HUES64 (cell line): ENCODE measurements around the gene CCDC15.

Experiments used
- H3K27ac ChIP-seq: 2 replicates; pipeline ENCODE4 v1.7.0; 2013; ENCODE audit warnings: low read depth, low read length, inconsistent platforms
- H3K27me3 ChIP-seq: 2 replicates; pipeline ENCODE4 v1.6.1; 2013; ENCODE audit warnings: mild to moderate bottlenecking, low read length; ENCODE audit not compliant: insufficient read depth
- H3K36me3 ChIP-seq: 2 replicates; pipeline ENCODE4 v1.6.1; 2013; ENCODE audit warnings: mild to moderate bottlenecking, low read length; ENCODE audit not compliant: insufficient read depth
- H3K4me1 ChIP-seq: 2 replicates; pipeline ENCODE4 v1.6.1; 2013; ENCODE audit warnings: mild to moderate bottlenecking, low read length, moderate library complexity; ENCODE audit not compliant: insufficient read depth
- H3K4me3 ChIP-seq: 2 replicates; pipeline ENCODE4 v1.5.1; 2013; ENCODE audit warnings: mild to moderate bottlenecking, low read length, moderate library complexity
- H3K9ac ChIP-seq: 2 replicates; pipeline ENCODE4 v1.6.1; 2013; ENCODE audit warnings: mild to moderate bottlenecking, low read depth, low read length
- H3K9me3 ChIP-seq: 2 replicates; pipeline ENCODE4 v1.6.1; 2013; ENCODE audit warnings: low read depth, low read length; ENCODE audit not compliant: insufficient read depth
- WGBS: fragments of 150-250, 120-280 bp; methylation state at CpG from one replicate; pipeline ENCODE4 v1.1.7; 2013; ENCODE audit warnings: missing lambda C conversion rate; 5-methylcytosine and 5-hydroxymethylcytosine counted together

Gene CCDC15

DNA sequence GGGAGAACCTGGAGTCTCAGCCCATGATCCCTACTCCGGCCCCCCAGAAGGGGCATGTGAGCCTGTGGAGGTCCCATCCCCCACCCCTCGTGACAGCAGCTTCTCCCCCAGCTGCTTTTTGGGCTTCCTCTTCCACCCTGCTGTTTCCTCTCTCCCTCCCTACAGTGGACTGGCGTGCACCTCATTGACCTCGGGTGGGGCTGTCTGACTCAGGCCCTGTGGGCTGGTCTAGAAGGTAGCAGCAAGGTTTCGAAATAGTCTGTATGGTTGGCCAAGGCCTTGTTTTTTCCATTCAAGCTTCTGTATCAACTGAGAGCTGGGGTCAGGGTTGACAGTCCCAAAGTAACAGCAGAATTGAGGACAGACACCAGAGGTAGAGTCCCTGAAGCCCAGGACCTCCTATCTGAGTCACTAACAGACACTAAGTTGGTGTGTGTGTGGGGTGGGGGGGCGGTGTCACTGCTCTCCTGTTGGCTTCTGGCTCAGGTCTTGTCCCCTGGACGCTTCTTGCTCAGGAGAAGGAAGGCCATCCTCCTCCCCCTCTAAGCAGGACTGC lies 116.8 kb downstream of the CCDC15 start:
- no peak overlapping the region for H3K9ac ChIP-seq
- no peaks in the 10 kb centered on the region for H3K36me3 ChIP-seq
- 67% methylated on average over 6 of the region's 7 CpGs for WGBS
- no peak overlapping the region for H3K27ac ChIP-seq
- H3K9me3 ChIP-seq = no peaks in the 10 kb centered on the region
- no peak overlapping the region for H3K4me3 ChIP-seq
- peaks cover 12% of the 10 kb centered on the region; the same call in 1 of the 2 replicates for H3K4me1 ChIP-seq
- peaks cover 8% of the 10 kb centered on the region for H3K27me3 ChIP-seq

DNA sequence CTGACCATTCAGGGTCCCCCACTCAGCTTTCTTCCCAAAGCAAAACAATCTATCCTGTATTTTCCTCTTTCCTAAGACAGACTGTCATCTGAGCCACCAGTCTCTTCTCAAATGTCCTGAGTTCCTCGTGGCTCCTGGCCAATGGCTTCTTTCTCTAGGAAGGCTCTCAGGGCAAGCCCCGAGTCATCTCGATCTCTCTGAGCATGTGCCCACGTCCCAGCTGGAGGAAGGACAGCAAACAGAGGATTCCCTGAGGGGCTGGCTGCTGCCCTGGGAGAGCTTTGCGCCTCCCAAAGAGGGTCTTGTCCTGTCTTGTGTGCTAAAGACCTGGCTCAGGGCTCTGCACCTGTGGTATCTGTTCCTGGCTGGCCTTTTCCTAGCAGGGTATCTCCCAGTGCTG lies 117.4 kb downstream of the CCDC15 start:
- peaks cover 12% of the 10 kb centered on the region; the same call in 1 of the 2 replicates for H3K4me1 ChIP-seq

DNA sequence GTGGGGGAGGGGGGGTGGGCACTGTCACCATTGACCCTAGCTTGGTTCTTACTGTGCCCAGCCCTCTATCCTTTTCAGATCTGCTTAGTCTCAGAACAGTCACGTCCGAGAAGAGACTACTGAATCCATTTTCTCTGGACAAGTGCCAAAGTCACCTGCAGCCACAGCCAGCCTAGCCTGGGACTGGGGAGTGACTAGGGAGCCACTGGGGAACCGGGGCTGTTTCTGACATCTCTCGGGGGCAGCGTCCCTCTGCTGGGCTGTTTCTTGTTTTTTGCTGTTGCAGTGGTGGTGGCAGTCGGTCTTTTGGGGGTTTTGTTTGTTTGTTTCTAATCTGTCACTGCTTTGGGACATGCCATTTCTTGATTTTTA lies 117.8 kb downstream of the CCDC15 start:
- Histone ChIP-seq H3K9ac (no peak overlapping the region), H3K9me3 (no peaks in the 10 kb centered on the region), H3K27me3 (no peaks in the 10 kb centered on the region), H3K36me3 (no peaks in the 10 kb centered on the region), H3K27ac (no peak overlapping the region), H3K4me3 (no peak overlapping the region), H3K4me1 (peaks cover 12% of the 10 kb centered on the region; the same call in 1 of the 2 replicates)
- WGBS = 89% methylated on average over 6 of the region's 6 CpGs

More for the DNA sequence above, 117.4 kb downstream of the CCDC15 start:
- no peaks in the 10 kb centered on the region for H3K9me3 ChIP-seq
- H3K9ac ChIP-seq = no peak overlapping the region
- peaks cover 1% of the 10 kb centered on the region; the same call in 1 of the 2 replicates for H3K27me3 ChIP-seq
- no peak overlapping the region for H3K27ac ChIP-seq
- whole genome bisulfite sequencing = 63% methylated on average over 5 of the region's 5 CpGs
- H3K4me3 ChIP-seq = no peak overlapping the region
- no peaks in the 10 kb centered on the region for H3K36me3 ChIP-seq

DNA sequence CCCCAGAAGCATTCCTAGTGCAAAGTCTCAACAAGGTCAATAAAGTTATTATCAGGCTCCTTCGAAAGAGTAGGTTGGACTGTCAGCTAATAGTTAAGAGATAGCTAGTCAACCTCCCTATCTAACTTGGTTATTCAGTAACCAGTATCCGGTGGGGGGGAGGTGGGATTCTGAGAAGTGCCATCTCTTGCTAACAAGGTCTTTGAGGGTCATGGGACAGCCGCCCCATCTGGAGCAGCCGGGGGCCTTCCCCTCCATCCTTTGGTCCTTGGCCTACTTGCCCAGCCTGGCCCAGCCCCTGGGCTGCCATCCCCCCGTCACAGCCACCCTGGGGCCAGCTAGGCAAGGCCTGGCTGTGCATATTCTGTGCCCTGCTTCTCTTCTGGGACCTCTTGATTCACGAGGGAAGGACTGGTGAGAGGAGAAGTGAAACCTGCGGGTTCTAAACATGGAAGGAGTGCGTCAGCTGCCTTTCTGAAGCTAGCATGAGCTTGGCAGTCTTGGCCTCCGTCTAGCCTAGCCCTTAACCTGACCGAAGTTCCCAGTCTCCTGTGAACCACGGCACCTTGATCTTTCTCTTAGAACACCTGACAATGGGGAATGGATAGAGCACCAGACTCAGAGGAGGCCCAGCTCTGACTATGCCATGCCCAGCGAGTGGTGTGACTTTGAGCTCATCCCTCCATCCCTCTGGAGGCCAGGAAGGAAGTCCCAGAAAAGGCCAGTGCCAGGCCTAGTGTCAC lies 118.4 kb downstream of the CCDC15 start:
- Histone ChIP-seq H3K4me3 (no peak overlapping the region), H3K9ac (no peak overlapping the region), H3K4me1 (peaks cover 12% of the 10 kb centered on the region; the same call in 1 of the 2 replicates), H3K9me3 (no peaks in the 10 kb centered on the region), H3K27me3 (no peaks in the 10 kb centered on the region), H3K27ac (no peak overlapping the region), H3K36me3 (no peaks in the 10 kb centered on the region)
- WGBS = 94% methylated on average over 12 of the region's 12 CpGs

DNA sequence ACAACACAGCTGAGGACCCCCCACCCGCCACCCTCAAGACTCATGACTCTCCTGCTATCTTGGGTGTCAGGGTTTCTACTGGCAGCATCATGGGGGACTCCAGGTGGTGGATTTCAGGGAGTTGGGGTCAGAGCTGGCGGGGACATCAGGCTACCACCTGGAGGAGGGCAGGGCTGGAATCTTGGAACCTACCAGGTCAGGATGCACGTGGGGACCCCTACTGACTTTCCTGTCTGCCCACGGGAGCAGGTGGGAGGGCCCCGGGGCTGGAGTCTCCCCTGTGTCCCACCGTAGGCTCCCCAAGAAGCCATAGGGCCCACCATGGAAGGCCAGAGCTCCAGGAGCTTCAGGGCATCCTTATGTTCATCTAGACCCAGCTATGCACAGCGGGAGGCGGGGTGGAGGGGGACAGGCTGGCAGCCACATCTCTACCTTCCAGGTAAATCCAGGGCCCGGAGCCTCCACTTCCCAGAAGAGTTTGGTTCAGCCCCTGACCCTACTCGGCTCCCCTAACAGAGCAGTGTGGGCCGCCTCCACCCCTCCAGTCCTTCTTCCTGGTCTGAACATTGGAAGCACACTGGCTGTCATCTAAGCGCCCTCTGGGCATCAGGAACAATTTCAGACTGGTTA lies 119.1 kb downstream of the CCDC15 start:
- Histone ChIP-seq H3K9me3 (no peaks in the 10 kb centered on the region), H3K4me1 (peaks cover 12% of the 10 kb centered on the region; the same call in 1 of the 2 replicates), H3K27me3 (no peaks in the 10 kb centered on the region), H3K9ac (no peak overlapping the region), H3K27ac (no peak overlapping the region), H3K36me3 (no peaks in the 10 kb centered on the region), H3K4me3 (no peak overlapping the region)
- WGBS = 94% methylated on average over 12 of the region's 12 CpGs

DNA sequence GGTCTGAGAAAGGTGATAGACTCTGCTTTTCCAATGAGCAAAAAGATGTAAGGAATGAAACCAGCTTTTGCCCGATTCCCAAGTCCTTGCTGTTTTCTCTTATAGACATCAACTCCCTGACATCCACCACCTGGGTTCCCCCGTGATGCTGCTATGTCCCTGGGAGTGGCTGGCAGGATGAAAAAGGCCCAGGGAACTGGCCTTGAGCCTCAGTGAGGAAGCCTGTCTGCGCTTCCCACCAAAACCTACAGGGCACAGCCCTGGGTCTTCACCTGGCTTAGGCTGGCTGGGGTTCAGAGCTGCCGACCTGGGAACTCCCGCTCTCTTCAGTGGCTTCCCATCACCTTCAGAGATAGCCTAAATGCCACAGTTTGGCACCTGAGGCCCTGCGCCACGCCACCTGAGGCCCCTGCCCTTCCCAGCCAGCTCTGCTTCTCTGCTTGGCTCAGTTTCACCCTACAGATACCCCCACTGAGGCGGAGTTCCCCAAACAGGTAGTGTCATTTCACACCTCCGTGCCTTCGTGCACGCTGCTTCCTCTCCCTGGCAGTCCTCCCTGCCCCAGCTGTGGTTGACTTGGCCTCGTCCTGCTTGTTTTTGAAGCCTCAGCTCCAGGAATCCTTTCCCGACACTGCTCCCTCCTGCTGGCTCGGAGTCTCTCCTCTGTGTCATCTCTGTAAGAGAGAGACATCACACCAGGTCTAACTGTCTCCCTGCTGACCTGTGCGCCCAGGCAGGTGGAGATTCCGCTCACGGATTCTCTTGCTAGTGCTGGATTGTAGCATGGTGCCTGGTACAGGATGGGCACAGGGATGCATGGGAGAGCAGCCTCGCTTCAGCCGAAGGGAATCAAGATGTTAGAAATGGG lies 119.8 kb downstream of the CCDC15 start:
- Histone ChIP-seq H3K9ac (no peak overlapping the region), H3K36me3 (no peaks in the 10 kb centered on the region), H3K4me3 (no peak overlapping the region), H3K4me1 (peaks cover 12% of the 10 kb centered on the region; the same call in 1 of the 2 replicates), H3K27me3 (no peaks in the 10 kb centered on the region), H3K27ac (no peak overlapping the region), H3K9me3 (no peaks in the 10 kb centered on the region)
- 83% methylated on average over 19 of the region's 19 CpGs for WGBS

DNA sequence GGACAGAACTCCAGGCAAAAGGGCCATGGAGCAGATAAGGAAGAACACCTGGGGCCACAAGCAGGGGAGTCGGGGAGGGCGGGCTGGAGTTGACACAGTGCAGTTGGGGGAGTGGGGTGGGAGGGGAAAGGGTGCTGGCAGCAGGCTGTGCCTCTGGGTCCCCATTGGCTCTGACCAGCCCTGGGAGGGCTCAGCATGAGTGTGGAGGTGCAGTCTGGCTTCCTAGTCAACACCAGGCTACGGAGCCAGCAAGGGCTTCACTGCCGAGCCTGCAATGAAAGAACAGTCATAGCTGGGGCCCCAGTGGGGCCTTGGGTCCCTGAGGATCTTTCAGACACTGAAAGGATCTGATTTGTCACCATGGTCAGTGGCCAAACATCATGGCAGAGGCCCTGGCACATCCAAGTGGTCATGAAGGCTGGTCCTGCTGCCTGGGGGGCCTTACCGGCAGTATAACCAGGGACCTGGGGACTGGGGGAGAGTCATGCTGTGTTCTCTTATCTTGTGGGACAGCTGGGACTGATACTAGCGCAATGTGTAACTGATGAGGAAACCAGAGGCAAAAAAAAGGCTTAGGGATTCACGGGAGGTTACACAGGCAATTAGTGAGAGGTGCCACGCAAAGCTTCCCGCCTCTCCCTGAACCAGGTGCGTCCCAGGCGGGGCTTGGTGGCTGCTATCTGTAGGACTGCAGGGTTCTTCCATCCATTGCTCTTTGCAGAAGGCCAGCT lies 120.7 kb downstream of the CCDC15 start:
- no peak overlapping the region for H3K9ac ChIP-seq
- H3K4me3 ChIP-seq = no peak overlapping the region
- no peaks in the 10 kb centered on the region for H3K9me3 ChIP-seq
- H3K27ac ChIP-seq = no peak overlapping the region
- WGBS = 82% methylated on average over 11 of the region's 11 CpGs
- H3K4me1 ChIP-seq = peaks cover 12% of the 10 kb centered on the region; the same call in 1 of the 2 replicates
- H3K36me3 ChIP-seq = no peaks in the 10 kb centered on the region
- H3K27me3 ChIP-seq = no peaks in the 10 kb centered on the region

DNA sequence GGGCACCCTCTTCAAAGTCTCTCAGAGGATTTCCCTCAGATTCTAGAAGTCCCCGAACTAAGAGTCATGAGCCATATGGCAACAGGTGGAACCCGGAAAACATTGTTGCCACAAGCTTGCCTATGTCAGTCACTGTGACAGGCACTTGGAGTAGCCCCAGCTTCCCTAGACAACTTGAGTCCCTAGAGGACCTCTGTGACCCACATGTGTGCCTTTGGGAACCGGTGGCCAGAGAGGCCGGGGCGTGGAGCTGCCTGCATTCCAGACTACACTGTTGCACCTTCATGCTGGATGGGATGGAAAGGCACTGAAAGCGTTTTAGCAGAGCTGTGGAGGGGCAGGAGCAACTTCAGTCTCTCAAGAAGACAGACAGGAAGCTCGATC lies 121.2 kb downstream of the CCDC15 start:
- Histone ChIP-seq H3K36me3 (no peaks in the 10 kb centered on the region), H3K27ac (no peak overlapping the region), H3K4me1 (peaks cover 11% of the 10 kb centered on the region; the same call in 1 of the 2 replicates), H3K9ac (no peak overlapping the region), H3K4me3 (no peak overlapping the region), H3K9me3 (no peaks in the 10 kb centered on the region), H3K27me3 (no peaks in the 10 kb centered on the region)
- 90% methylated on average over 7 of the region's 7 CpGs for WGBS

DNA sequence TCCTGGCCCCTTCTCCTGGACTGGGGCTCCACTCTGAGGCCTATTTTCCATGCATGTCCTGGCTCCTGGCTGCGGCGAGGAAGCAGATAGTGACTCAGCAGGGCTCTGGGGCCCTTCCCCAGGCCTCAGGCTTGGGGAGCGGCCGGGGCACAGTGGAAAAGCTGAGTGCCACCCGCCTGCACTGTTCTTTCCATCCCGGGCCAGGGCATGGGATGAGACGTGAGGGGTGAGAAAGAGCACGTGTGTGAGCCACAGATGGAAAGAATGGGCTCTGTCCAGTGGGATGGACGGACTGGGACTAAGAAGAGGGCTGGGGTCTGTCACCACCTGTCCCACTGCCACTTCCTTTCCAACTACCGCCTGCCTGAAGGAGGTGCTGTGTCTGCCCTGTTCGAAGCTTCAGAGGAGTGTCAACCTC lies 121.9 kb downstream of the CCDC15 start:
- Histone ChIP-seq H3K4me3 (no peak overlapping the region), H3K36me3 (no peaks in the 10 kb centered on the region), H3K9me3 (no peaks in the 10 kb centered on the region), H3K27ac (no peak overlapping the region), H3K9ac (no peak overlapping the region), H3K4me1 (peaks cover 4% of the 10 kb centered on the region), H3K27me3 (no peaks in the 10 kb centered on the region)
- 85% methylated on average over 11 of the region's 11 CpGs for WGBS

DNA sequence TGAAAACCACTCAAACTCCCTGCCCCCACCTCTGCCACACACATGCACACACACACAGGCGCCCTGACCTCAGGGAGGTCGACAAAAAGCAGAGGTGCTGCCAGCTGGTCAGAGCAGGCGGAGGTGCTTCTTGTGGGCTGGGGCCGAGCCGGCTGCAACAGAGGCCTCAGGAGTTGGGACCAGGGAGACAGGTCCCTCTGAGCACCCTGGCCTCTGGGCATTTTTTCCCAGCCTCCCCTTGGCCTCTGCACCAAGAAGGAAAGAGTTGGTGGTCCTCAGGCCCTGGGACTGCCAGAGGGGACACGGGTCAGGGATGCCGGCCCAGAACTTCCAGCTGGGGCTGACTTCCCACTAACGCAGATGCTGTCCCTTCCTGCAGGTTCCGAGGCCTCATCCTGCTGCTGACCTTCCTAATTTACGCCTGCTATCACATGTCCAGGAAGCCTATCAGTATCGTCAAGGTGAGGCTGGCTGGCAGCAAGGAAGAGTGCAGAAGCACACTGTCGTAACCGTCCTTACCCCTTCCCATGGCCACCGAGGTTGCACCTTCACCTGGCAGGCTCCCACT lies 122.5 kb downstream of the CCDC15 start:
- Histone ChIP-seq H3K36me3 (no peaks in the 10 kb centered on the region), H3K9me3 (no peaks in the 10 kb centered on the region), H3K9ac (no peak overlapping the region), H3K27me3 (no peaks in the 10 kb centered on the region), H3K4me3 (no peak overlapping the region), H3K27ac (no peak overlapping the region), H3K4me1 (no peaks in the 10 kb centered on the region; the same call in 1 of the 2 replicates)
- 89% methylated on average over 14 of the region's 14 CpGs for WGBS
